NOMO-1 (cell line): ENCODE data around the gene CCAR1.
A peak's percentile ranks its signal among the peaks of the same experiment; 100 is the strongest.
"Not testable (repeated sequence)": the region's sequence is repeated elsewhere in the genome, so short reads cannot be mapped to it uniquely, and the experiment has no call there.

Experiments used
- DNase-seq, 2 experiments: peaks; one replicate each; lab custom pipeline; 2025; ENCODE audit not compliant: unreplicated experiment in 2 of 2; lab: John Stamatoyannopoulos, UW

The CCAR1 gene

GRCh38 chr10:68826764-68827591, 105.9 kb downstream of the CCAR1 start, which contains the start of gene STOX1:
Gene STOX1, plus strand, starts transcription at chr10:68827531. Its CDS starts 93 bp downstream, at chr10:68827624.
- peak; percentile 49 to 52 for DNase-seq

GRCh38 chr10:68827592-68827959, 106.5 kb downstream of the CCAR1 start:
- not testable (repeated sequence) for DNase-seq

GRCh38 chr10:68828083-68828601, 107.1 kb downstream of the CCAR1 start:
- DNase-seq = not testable (repeated sequence)

- no peak for DNase-seq
Measured at GRCh38 chr10:68828833-68829232, 107.8 kb downstream of the CCAR1 start.

- DNase-seq = no peak
Measured at GRCh38 chr10:68829521-68829920, 108.5 kb downstream of the CCAR1 start.

- no peak for DNase-seq
Measured at GRCh38 chr10:68829952-68830351, 108.9 kb downstream of the CCAR1 start.

- no peak for DNase-seq
Measured at GRCh38 chr10:68831961-68832455, 111.0 kb downstream of the CCAR1 start.

GRCh38 chr10:68832601-68833000, 111.6 kb downstream of the CCAR1 start:
- no peak for DNase-seq

- DNase-seq = no peak
Measured at GRCh38 chr10:68837626-68838322, 116.7 kb downstream of the CCAR1 start.

GRCh38 chr10:68840650-68841049, 119.6 kb downstream of the CCAR1 start:
- not testable (repeated sequence) for DNase-seq
